Right lobe of liver (tissue), 4 donors: ENCODE data around the gene POLD3.

Experiments
- POLR2A ChIP-seq: fragments of 450-650 bp; IDR thresholded peaks from one replicate; pipeline ENCODE4 v1.6.1; 2017; ENCODE audit warnings: antibody characterized with exemption, mild to moderate bottlenecking
- TF ChIP-seq, protein P1 (sequence below), 4 donors: fragments of 200-600 bp in 3 of 4; fragments of 450-650 bp in 1 of 4; IDR thresholded peaks; one replicate each; pipeline versions ENCODE4 v1.5.1 to v1.8.0; 2016 to 2022; ENCODE audit warnings: antibody characterized with exemption in 4 of 4, mild to moderate bottlenecking in 2 of 4
- donor health status: DM: no; HTN: no; CAD: no.
- donor health status: DM: no; HTN: no; CAD: no.
- donor health status: DM: no; HTN: yes; CAD: no.

DNA sequence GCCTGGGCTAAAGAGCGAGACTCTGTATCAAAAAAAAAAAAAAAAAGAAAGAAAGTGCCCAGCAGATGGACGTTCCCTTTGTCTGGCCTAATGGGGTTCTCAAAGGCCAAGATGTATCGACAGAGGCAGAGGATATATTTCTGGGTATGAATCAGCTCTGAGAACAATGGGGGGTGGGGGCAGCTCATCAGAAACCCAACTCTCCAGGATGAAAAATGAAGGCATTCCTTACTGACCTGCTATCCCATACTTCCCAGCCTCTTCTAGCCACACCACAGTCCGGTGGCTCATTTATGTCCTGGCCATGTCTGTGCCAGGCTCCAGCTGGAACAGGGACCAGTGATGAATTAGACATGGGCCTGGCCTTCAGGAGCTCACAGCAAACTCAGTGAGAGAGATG lies 15.2 kb upstream of the POLD3 start:
- TF ChIP-seq, protein P1, sequence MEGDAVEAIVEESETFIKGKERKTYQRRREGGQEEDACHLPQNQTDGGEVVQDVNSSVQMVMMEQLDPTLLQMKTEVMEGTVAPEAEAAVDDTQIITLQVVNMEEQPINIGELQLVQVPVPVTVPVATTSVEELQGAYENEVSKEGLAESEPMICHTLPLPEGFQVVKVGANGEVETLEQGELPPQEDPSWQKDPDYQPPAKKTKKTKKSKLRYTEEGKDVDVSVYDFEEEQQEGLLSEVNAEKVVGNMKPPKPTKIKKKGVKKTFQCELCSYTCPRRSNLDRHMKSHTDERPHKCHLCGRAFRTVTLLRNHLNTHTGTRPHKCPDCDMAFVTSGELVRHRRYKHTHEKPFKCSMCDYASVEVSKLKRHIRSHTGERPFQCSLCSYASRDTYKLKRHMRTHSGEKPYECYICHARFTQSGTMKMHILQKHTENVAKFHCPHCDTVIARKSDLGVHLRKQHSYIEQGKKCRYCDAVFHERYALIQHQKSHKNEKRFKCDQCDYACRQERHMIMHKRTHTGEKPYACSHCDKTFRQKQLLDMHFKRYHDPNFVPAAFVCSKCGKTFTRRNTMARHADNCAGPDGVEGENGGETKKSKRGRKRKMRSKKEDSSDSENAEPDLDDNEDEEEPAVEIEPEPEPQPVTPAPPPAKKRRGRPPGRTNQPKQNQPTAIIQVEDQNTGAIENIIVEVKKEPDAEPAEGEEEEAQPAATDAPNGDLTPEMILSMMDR (IDR thresholded peaks at IDR 0.05): no peak
- TF ChIP-seq POLR2A: no peak
